Esophagus (tissue), 2 donors: ENCODE results near the gene SMARCAD1. TPM values are rescaled to one million over a fixed set of nuclear protein-coding genes. Genes with fewer than 3 reads are reported as not detected.

Experiments
- H3K27ac ChIP-seq, 2 donors: one replicate each; pipeline ENCODE4 v1.5.1; 2013; ENCODE audit warnings: low read depth in 2 of 2, mild to moderate bottlenecking in 2 of 2, inconsistent platforms in 1 of 2, low read length in 1 of 2, moderate library complexity in 1 of 2
- H3K27me3 ChIP-seq, 2 donors: one replicate each; pipeline ENCODE4 v1.6.1; 2013; ENCODE audit warnings: low read length in 2 of 2, control low read depth in 1 of 2, mild to moderate bottlenecking in 1 of 2; ENCODE audit not compliant: insufficient read depth in 2 of 2, control insufficient read depth in 1 of 2
- H3K36me3 ChIP-seq, 2 donors: one replicate each; pipeline ENCODE4 v1.6.1; 2013; ENCODE audit warnings: low read length in 1 of 2; ENCODE audit not compliant: control insufficient read depth in 2 of 2, insufficient read depth in 2 of 2
- H3K4me1 ChIP-seq, 2 donors: one replicate each; pipeline ENCODE4 v1.6.1; 2013; ENCODE audit warnings: low read length in 1 of 2; ENCODE audit not compliant: control insufficient read depth in 2 of 2, insufficient read depth in 2 of 2
- H3K4me3 ChIP-seq, 2 donors: one replicate each; pipeline ENCODE4 v1.5.1; 2013; ENCODE audit warnings: low read length in 2 of 2, mild to moderate bottlenecking in 2 of 2, low read depth in 1 of 2, moderate library complexity in 1 of 2
- H3K9me3 ChIP-seq, 2 donors: one replicate each; pipeline ENCODE4 v1.6.1; 2013; ENCODE audit warnings: mild to moderate bottlenecking in 2 of 2, low read depth in 1 of 2, low read length in 1 of 2, moderate library complexity in 1 of 2; ENCODE audit not compliant: control insufficient read depth in 2 of 2, insufficient read depth in 1 of 2
- WGBS, 2 donors: extraction: QIAGEN DNeasy Blood & Tissue Kit; methylation state at CpG; one replicate each; pipeline ENCODE4 v1.1.7; 2013; 5-methylcytosine and 5-hydroxymethylcytosine counted together
- polyA plus RNA-seq, 2 donors: library from polyadenylated mRNA; stranded (reverse); fragments of 200-250 nt; gene quantifications; one replicate each; pipeline ENCODE4 v1.2.3, GENCODE V29; 2013
- donor health status: healthy with polysubstance abuse.
- donor health status: Bipolar disorder and iron deficiency.

The SMARCAD1 gene
- polyA plus RNA-seq, 2 donors, result 7.2 to 8.5 TPM

- no peaks in the 10 kb centered on the region for H3K4me1 ChIP-seq
- no peaks in the 10 kb centered on the region for H3K36me3 ChIP-seq
- WGBS, 2 donors, result 79 to 91% methylated on average over 2 of the region's 2 CpGs
- H3K27ac ChIP-seq, result no peak overlapping the region
- H3K9me3 ChIP-seq, result no peaks in the 10 kb centered on the region
- H3K27me3 ChIP-seq, result no peaks in the 10 kb centered on the region
- H3K4me3 ChIP-seq, result no peak overlapping the region
These were observed 29.8 kb upstream of the SMARCAD1 start for GRCh38 chr4:94177822-94178221.

- 0 to 37% methylated on average over 1 of the region's 1 CpG for WGBS, 2 donors
- Histone ChIP-seq H3K4me3 (no peak overlapping the region), H3K27ac (no peak overlapping the region)
These were observed 25.9 kb upstream of the SMARCAD1 start for GRCh38 chr4:94181815-94182214.

GRCh38 chr4:94202769-94203168, 4.9 kb upstream of the SMARCAD1 start:
- Histone ChIP-seq H3K36me3 (no peaks in the 10 kb centered on the region), H3K27me3 (no peaks in the 10 kb centered on the region), H3K4me1 (no peaks in the 10 kb centered on the region), H3K4me3 (no peak overlapping the region), H3K27ac (no peak overlapping the region), H3K9me3 (no peaks in the 10 kb centered on the region)
- WGBS, 2 donors, result 78 to 84% methylated on average over 3 of the region's 3 CpGs

More at GRCh38 chr4:94181815-94182214, 25.9 kb upstream of the SMARCAD1 start:
- no peaks in the 10 kb centered on the region for H3K9me3 ChIP-seq
- H3K27me3 ChIP-seq, result no peaks in the 10 kb centered on the region
- H3K36me3 ChIP-seq, result no peaks in the 10 kb centered on the region
- no peaks in the 10 kb centered on the region for H3K4me1 ChIP-seq

- 10 to 12% methylated on average over 5 of the region's 5 CpGs for WGBS, 2 donors
- Histone ChIP-seq H3K27ac (peak overlapping the region; percentile 73 to 91), H3K27me3 (no peaks in the 10 kb centered on the region), H3K36me3 (peaks cover 0 to 2% of the 10 kb centered on the region in 2 donors), H3K4me3 (peak overlapping the region; percentile 70 to 81), H3K9me3 (no peaks in the 10 kb centered on the region), H3K4me1 (no peaks in the 10 kb centered on the region)
These were observed 601 bp downstream of the SMARCAD1 start for GRCh38 chr4:94208266-94208665.

- WGBS, 2 donors, result 49 to 78% methylated on average over 1 of the region's 1 CpG
- Histone ChIP-seq H3K4me1 (no peaks in the 10 kb centered on the region), H3K27ac (no peak overlapping the region), H3K36me3 (peaks cover 0 to 2% of the 10 kb centered on the region in 2 donors), H3K4me3 (peak overlapping the region in 1 of 2 donors; percentile 81), H3K27me3 (no peaks in the 10 kb centered on the region), H3K9me3 (no peaks in the 10 kb centered on the region)
These were observed 1.3 kb downstream of the SMARCAD1 start for GRCh38 chr4:94208918-94209317.

GRCh38 chr4:94211861-94212260, 4.2 kb downstream of the SMARCAD1 start:
- Histone ChIP-seq H3K4me3 (no peak overlapping the region), H3K27me3 (no peaks in the 10 kb centered on the region), H3K4me1 (no peaks in the 10 kb centered on the region), H3K9me3 (no peaks in the 10 kb centered on the region), H3K36me3 (peaks cover 0 to 2% of the 10 kb centered on the region in 2 donors), H3K27ac (no peak overlapping the region)
- WGBS, 2 donors, result 41 to 89% methylated on average over 2 of the region's 2 CpGs

- WGBS, 2 donors, result 84 to 87% methylated on average over 5 of the region's 5 CpGs
- no peaks in the 10 kb centered on the region for H3K27me3 ChIP-seq
- peaks cover 0 to 2% of the 10 kb centered on the region in 2 donors for H3K36me3 ChIP-seq
- H3K9me3 ChIP-seq, result no peaks in the 10 kb centered on the region
- no peak overlapping the region for H3K27ac ChIP-seq
- H3K4me1 ChIP-seq, result no peaks in the 10 kb centered on the region
- H3K4me3 ChIP-seq, result no peak overlapping the region
These were observed 7.1 kb downstream of the SMARCAD1 start for GRCh38 chr4:94214703-94215319.

GRCh38 chr4:94216394-94216793, 8.7 kb downstream of the SMARCAD1 start:
- Histone ChIP-seq H3K4me1 (no peaks in the 10 kb centered on the region), H3K9me3 (no peaks in the 10 kb centered on the region), H3K4me3 (no peak overlapping the region), H3K27ac (no peak overlapping the region), H3K36me3 (no peaks in the 10 kb centered on the region), H3K27me3 (no peaks in the 10 kb centered on the region)
- 89 to 99% methylated on average over 3 of the region's 3 CpGs for WGBS, 2 donors

GRCh38 chr4:94219402-94219801, 11.7 kb downstream of the SMARCAD1 start:
- H3K36me3 ChIP-seq, result no peaks in the 10 kb centered on the region
- 86 to 89% methylated on average over 3 of the region's 3 CpGs for WGBS, 2 donors

GRCh38 chr4:94221916-94222315, 14.3 kb downstream of the SMARCAD1 start:
- peaks cover 0 to 2% of the 10 kb centered on the region in 2 donors for H3K36me3 ChIP-seq

More at GRCh38 chr4:94219402-94219801, 11.7 kb downstream of the SMARCAD1 start:
- H3K4me3 ChIP-seq, result no peak overlapping the region
- H3K27ac ChIP-seq, result no peak overlapping the region
- no peaks in the 10 kb centered on the region for H3K9me3 ChIP-seq
- H3K4me1 ChIP-seq, result no peaks in the 10 kb centered on the region
- no peaks in the 10 kb centered on the region for H3K27me3 ChIP-seq

More at GRCh38 chr4:94221916-94222315, 14.3 kb downstream of the SMARCAD1 start:
- H3K4me3 ChIP-seq, result no peak overlapping the region
- WGBS, 2 donors, result 87% methylated on average over 1 of the region's 1 CpG
- no peaks in the 10 kb centered on the region for H3K9me3 ChIP-seq
- H3K27me3 ChIP-seq, result no peaks in the 10 kb centered on the region
- H3K27ac ChIP-seq, result no peak overlapping the region
- no peaks in the 10 kb centered on the region for H3K4me1 ChIP-seq
